H1 (cell line): ENCODE data around the gene CFAP298. TPM values are rescaled to one million over a fixed set of nuclear protein-coding genes. Genes with fewer than 3 reads are reported as not detected.

Experiments
- CTCF ChIA-PET: fragments of 300-600 bp; sonication (Branson Sonifier 250); formaldehyde crosslinking; loops from one replicate; lab custom pipeline; 2021; ENCODE audit not compliant: partially characterized antibody; lab: Charles Lee
- POLR2A ChIA-PET: fragments of 300-600 bp; sonication (Branson Sonifier 250); formaldehyde crosslinking; loops from one replicate; lab custom pipeline; 2021; ENCODE audit warnings: inconsistent platforms; ENCODE audit not compliant: partially characterized antibody; lab: Charles Lee
- DNase-seq, 2 experiments: peaks; one replicate each; pipeline versions ENCODE4 v3.0.0 to v3.0.0-alpha.2; 2010 to 2022; ENCODE audit warnings: low spot score in 2 of 2, low read depth in 1 of 2, mixed read lengths in 1 of 2
- FAIRE-seq: peaks from 2 replicates; lab custom pipeline; 2011; peaks lifted over from hg19 to GRCh38; lab: Jason Lieb, UNC
- H2AFZ ChIP-seq: 2 replicates; pipeline ENCODE4 v1.8.1; 2012; ENCODE audit warnings: low read length, inconsistent platforms
- H2AK5ac ChIP-seq: 2 replicates; pipeline ENCODE4 v1.6.1; 2013; ENCODE audit warnings: low read depth, low read length
- H2BK120ac ChIP-seq: replicated peaks from 2 replicates; pipeline ENCODE3; 2013; ENCODE audit warnings: low read depth, low read length, inconsistent platforms
- H2BK12ac ChIP-seq: 2 replicates; pipeline ENCODE4 v1.6.1; 2013; ENCODE audit warnings: low read depth, low read length
- H2BK15ac ChIP-seq: 2 replicates; pipeline ENCODE4 v1.6.1; 2013; ENCODE audit warnings: low read length
- H2BK20ac ChIP-seq: 2 replicates; pipeline ENCODE4 v1.6.1; 2013; ENCODE audit warnings: low read length
- H2BK5ac ChIP-seq: 2 replicates; pipeline ENCODE4 v1.6.1; 2013; ENCODE audit warnings: low read depth, low read length
- H3K14ac ChIP-seq: 2 replicates; pipeline ENCODE4 v1.6.1; 2013; ENCODE audit warnings: inconsistent platforms; ENCODE audit not compliant: insufficient read length
- H3K18ac ChIP-seq: 2 replicates; pipeline ENCODE4 v1.6.1; 2013; ENCODE audit warnings: low read length; ENCODE audit errors: extremely low read depth
- H3K23ac ChIP-seq: 2 replicates; pipeline ENCODE4 v1.6.1; 2013; ENCODE audit warnings: inconsistent platforms; ENCODE audit not compliant: insufficient read length
- H3K23me2 ChIP-seq: 2 replicates; pipeline ENCODE4 v1.6.1; 2013; ENCODE audit warnings: low read depth, low read length
- H3K27ac ChIP-seq: 2 replicates; pipeline ENCODE4 v1.6.1; 2011; ENCODE audit warnings: low read depth, low read length, inconsistent platforms
- H3K27me3 ChIP-seq, 4 experiments: replicated peaks in 1 of 4; 1 replicate in 1 of 4; 2 replicates in 3 of 4; pipeline versions ENCODE4 v1.6.1 to v1.8.1; 2011 to 2013; ENCODE audit warnings: low read length in 3 of 4, mild to moderate bottlenecking in 3 of 4, inconsistent platforms in 2 of 4, mixed read lengths in 2 of 4, moderate library complexity in 1 of 4; ENCODE audit not compliant: control insufficient read depth in 3 of 4, insufficient read depth in 3 of 4; ENCODE audit errors: extremely low read depth in 1 of 4
- H3K36me3 ChIP-seq, 4 experiments: 2 replicates each; pipeline versions ENCODE4 v1.6.1 to v1.8.1; 2011 to 2013; ENCODE audit warnings: mild to moderate bottlenecking in 4 of 4, low read length in 3 of 4, moderate library complexity in 2 of 4, control low read depth in 1 of 4, inconsistent platforms in 1 of 4; ENCODE audit not compliant: insufficient read depth in 4 of 4, control insufficient read depth in 2 of 4
- H3K4ac ChIP-seq: replicated peaks from 2 replicates; pipeline ENCODE3; 2013; ENCODE audit warnings: low read length, low read depth, mixed read lengths, inconsistent platforms; ENCODE audit not compliant: insufficient read length
- H3K4me1 ChIP-seq, 4 experiments: replicated peaks in 1 of 4; 1 replicate in 1 of 4; 2 replicates in 3 of 4; pipeline versions ENCODE4 v1.6.1 to v1.8.1; 2011 to 2013; ENCODE audit warnings: low read length in 3 of 4, inconsistent platforms in 2 of 4, mixed read lengths in 1 of 4; ENCODE audit not compliant: insufficient read depth in 4 of 4, control insufficient read depth in 3 of 4
- H3K4me2 ChIP-seq, 2 experiments: 2 replicates each; pipeline versions ENCODE4 v1.6.1 to v1.8.1; 2011 to 2013; ENCODE audit warnings: low read depth in 2 of 2, low read length in 2 of 2, control low read depth in 1 of 2, inconsistent platforms in 1 of 2, mild to moderate bottlenecking in 1 of 2; ENCODE audit not compliant: insufficient read depth in 1 of 2
- H3K4me3 ChIP-seq, 4 experiments: fragments of 200-600, 300-600 bp in 1 of 4; sonication (generic), shearing (Covaris generic), sonication (Bioruptor Twin) in 1 of 4; 2 replicates each; pipeline versions ENCODE4 v1.5.1 to v1.8.1; 2011 to 2016; ENCODE audit warnings: low read length in 4 of 4, low read depth in 3 of 4, control low read depth in 2 of 4, inconsistent platforms in 2 of 4, mild to moderate bottlenecking in 2 of 4, mixed read lengths in 1 of 4, moderate library complexity in 1 of 4; ENCODE audit not compliant: insufficient read depth in 2 of 4; ENCODE audit errors: extremely low read depth in 1 of 4
- H3K56ac ChIP-seq: replicated peaks from 2 replicates; pipeline ENCODE3; 2013; ENCODE audit warnings: low read depth, mild to moderate bottlenecking, mixed read lengths, low read length, inconsistent platforms; ENCODE audit not compliant: insufficient read length
- H3K79me1 ChIP-seq: 2 replicates; pipeline ENCODE4 v1.6.1; 2013; ENCODE audit warnings: low read depth, low read length, control low read depth
- H3K79me2 ChIP-seq, 2 experiments: 2 replicates each; pipeline versions ENCODE4 v1.6.1 to v1.8.1; 2012 to 2013; ENCODE audit warnings: low read length in 2 of 2, mild to moderate bottlenecking in 2 of 2, inconsistent platforms in 1 of 2; ENCODE audit not compliant: insufficient read depth in 2 of 2, control insufficient read depth in 1 of 2
- H3K9ac ChIP-seq, 4 experiments: replicated peaks in 1 of 4; 1 replicate in 1 of 4; 2 replicates in 3 of 4; pipeline versions ENCODE4 v1.6.1 to v1.8.1; 2011 to 2013; ENCODE audit warnings: low read depth in 3 of 4, low read length in 3 of 4, control low read depth in 2 of 4, mild to moderate bottlenecking in 2 of 4, moderate library complexity in 2 of 4, inconsistent platforms in 1 of 4; ENCODE audit errors: extremely low read depth in 1 of 4
- H3K9me3 ChIP-seq, 2 experiments: 2 replicates each; pipeline versions ENCODE4 v1.6.1 to v1.8.1; 2012 to 2013; ENCODE audit warnings: mild to moderate bottlenecking in 2 of 2, moderate library complexity in 2 of 2, control low read depth in 1 of 2, inconsistent platforms in 1 of 2, low read depth in 1 of 2, low read length in 1 of 2, mixed read lengths in 1 of 2; ENCODE audit not compliant: insufficient read depth in 2 of 2
- H4K20me1 ChIP-seq, 2 experiments: replicated peaks in 1 of 2; 2 replicates each; pipeline versions ENCODE3 to v1.8.1; 2011 to 2013; ENCODE audit warnings: inconsistent platforms in 2 of 2, low read length in 2 of 2, mild to moderate bottlenecking in 1 of 2; ENCODE audit not compliant: insufficient read depth in 2 of 2, control insufficient read depth in 1 of 2
- H4K5ac ChIP-seq: 2 replicates; pipeline ENCODE4 v1.6.1; 2013; ENCODE audit warnings: low read length, low read depth, mixed read lengths, inconsistent platforms; ENCODE audit not compliant: insufficient read length
- H4K8ac ChIP-seq: 2 replicates; pipeline ENCODE4 v1.8.0; 2013; ENCODE audit warnings: mild to moderate bottlenecking, moderate library complexity, low read length, inconsistent platforms; ENCODE audit not compliant: insufficient read depth; ENCODE audit errors: extremely low read depth
- H4K91ac ChIP-seq: replicated peaks from 2 replicates; pipeline ENCODE3; 2013; ENCODE audit warnings: low read length, mixed read lengths, inconsistent platforms; ENCODE audit not compliant: insufficient read length
- ASH2L ChIP-seq: fragments of 200-600, 300-600 bp; sonication (generic); IDR thresholded peaks from one replicate; pipeline ENCODE4 v1.7.1; 2017; ENCODE audit warnings: low read length
- CEBPB ChIP-seq: IDR thresholded peaks from 2 replicates; pipeline ENCODE4 v1.6.1; 2012; ENCODE audit warnings: low read depth, low read length
- RAD21 ChIP-seq, 2 experiments: IDR thresholded peaks in 1 of 2; conservative IDR thresholded peaks in 1 of 2; 2 replicates each; pipeline ENCODE4 v1.6.1; 2011; ENCODE audit warnings: low read depth in 2 of 2, low read length in 2 of 2, improper control_type of control experiment in 1 of 2, inconsistent platforms in 1 of 2, mild to moderate bottlenecking in 1 of 2, moderate library complexity in 1 of 2
- RXRA ChIP-seq: IDR thresholded peaks from 2 replicates; pipeline ENCODE4 v1.6.1; 2011; ENCODE audit warnings: low read depth, mild to moderate bottlenecking, low read length, moderate library complexity; ENCODE audit not compliant: insufficient read depth
- WGBS, 2 experiments: shearing (Covaris generic) in 1 of 2; methylation state at CpG; one replicate each; pipeline versions ENCODE4 v1.1.6 to v1.1.7; 2013 to 2015; ENCODE audit warnings: low lambda C conversion rate in 2 of 2, mixed read lengths in 2 of 2, inconsistent platforms in 1 of 2, low coverage in 1 of 2, missing lambda C conversion rate in 1 of 2; ENCODE audit not compliant: insufficient replicate concordance in 2 of 2, insufficient coverage in 1 of 2, insufficient read length in 1 of 2; ENCODE audit errors: extremely low coverage in 1 of 2, missing lambda C conversion rate in 1 of 2; 5-methylcytosine and 5-hydroxymethylcytosine counted together
- polyA plus RNA-seq, 7 experiments: library from polyadenylated mRNA; depleted of rRNA in 3 of 7; stranded (reverse) in 5 of 7; unstranded in 2 of 7; fragments of >200 nt in 5 of 7; fragments of 200-250 nt in 2 of 7; gene quantifications; 1 replicate in 5 of 7; 2 replicates in 1 of 7; 4 replicates in 1 of 7; pipeline versions ENCODE4 v1.2.1 to v1.2.3, GENCODE V29; 2011 to 2013; ENCODE audit warnings: missing spikeins in 2 of 7, mixed read lengths in 2 of 7
- total RNA-seq: library from RNA; stranded (reverse); fragmentation: NEBNext Ultra II Directional; extraction: Animal tissue kit (Norgen Biotek cat#: 25700); gene quantifications from 2 replicates; pipeline ENCODE4 v1.2.1, GENCODE V29; 2021

CFAP298 gene
- total and polyA plus RNA-seq, 2 of the 8 experiments (the other 6 are each of a cell fraction or from before 2014, with no cell fraction given): 43.0 to 68.1 TPM

DNA sequence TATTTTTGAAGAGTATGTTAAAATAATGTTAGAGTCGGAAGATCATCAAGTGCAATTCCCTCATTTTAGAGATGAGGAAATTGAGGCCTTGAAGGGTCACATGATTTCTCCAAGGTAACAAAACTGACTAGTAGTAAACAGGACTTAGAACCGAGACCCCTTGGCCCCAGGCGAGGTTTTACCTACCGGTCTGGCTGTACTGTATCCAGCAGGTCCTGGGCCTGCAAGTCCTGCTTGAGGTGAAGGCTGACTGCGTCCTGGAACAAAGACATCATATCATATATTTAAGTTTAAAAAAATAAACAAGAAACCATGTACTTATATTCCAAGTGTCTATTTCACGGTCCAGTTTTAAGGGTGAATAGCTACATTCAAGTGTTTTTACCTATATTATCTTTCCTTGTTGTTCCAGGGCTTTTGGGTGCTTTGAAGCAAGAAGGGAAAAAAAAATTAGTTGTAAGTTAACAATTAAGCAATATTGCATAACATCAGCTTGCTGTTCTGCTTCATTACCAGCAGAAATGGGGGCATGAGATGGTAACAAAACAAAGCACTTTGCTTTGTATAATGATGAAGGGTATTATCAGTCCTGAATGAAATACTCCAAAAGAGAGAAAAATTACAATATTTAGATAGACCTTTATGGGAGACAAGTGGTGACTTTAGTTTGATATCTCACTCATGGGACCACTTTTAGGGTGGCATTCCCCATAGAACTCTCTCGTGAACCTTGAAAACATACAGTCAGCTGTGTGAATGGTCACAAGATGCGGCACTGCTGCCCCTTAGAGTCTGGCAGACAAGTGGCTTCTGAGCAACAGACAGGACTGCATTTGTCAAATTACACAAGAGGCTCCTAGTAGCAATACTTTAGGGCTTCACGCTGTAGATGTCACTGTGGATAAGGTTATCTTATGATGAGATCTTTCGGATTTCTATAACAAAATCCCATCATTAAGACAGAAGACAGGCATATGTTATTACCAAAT is 29.8 kb upstream of the CFAP298 start:
- Histone ChIP-seq H2BK20ac (no peak overlapping the region), H4K20me1 (peaks cover 0 to 2% of the 10 kb centered on the region in 2 experiments), H3K23me2 (no peaks in the 10 kb centered on the region), H2BK5ac (no peak overlapping the region), H3K27ac (no peak overlapping the region), H2BK12ac (no peak overlapping the region), H4K5ac (no peak overlapping the region), H4K8ac (no peak overlapping the region; the same call in 1 of the 2 replicates), H3K14ac (no peak overlapping the region), H3K56ac (no peak overlapping the region), H3K79me2 (no peaks in the 10 kb centered on the region), H3K36me3 (no peaks in the 10 kb centered on the region), H3K23ac (no peak overlapping the region), H3K4me3 (no peak overlapping the region), H3K27me3 (no peaks in the 10 kb centered on the region), H3K4me2 (no peak overlapping the region), H4K91ac (no peak overlapping the region), H3K9ac (no peak overlapping the region), H2AFZ (no peak overlapping the region), H3K9me3 (no peaks in the 10 kb centered on the region), H3K18ac (no peak overlapping the region), H3K4ac (no peak overlapping the region), H3K4me1 (peaks cover 0 to 3% (median 0%) of the 10 kb centered on the region in 4 experiments; a peak in 3 of 7 replicates), H2BK120ac (no peak overlapping the region), H2AK5ac (no peak overlapping the region), H3K79me1 (no peaks in the 10 kb centered on the region), H2BK15ac (no peak overlapping the region)
- TF ChIP-seq RAD21 (IDR thresholded peaks at IDR 0.05 in 1 of 2, conservative IDR thresholded peaks at IDR 0.05 in 1 of 2; ENCODE audit: low read depth in 2 of 2, low read length in 2 of 2) (peak; percentile 23 to 50; a peak in 3 of 4 replicates), CEBPB (0 out of 2 replicates have a peak, but pooled peaks have one; percentile 10), ASH2L (no peak), RXRA (no peak)
- ChIA-PET CTCF (interaction anchor here (0.6 kb wide), 1 partner anchor 357 kb away, joined by 4 read pairs; no protein-coding TSS in a partner anchor), POLR2A (no interaction called here)
- FAIRE-seq: no peak
- no peak for DNase-seq
- 80% methylated on average over 10 of the region's 10 CpGs; no CpG with 5 or more reads in 1 of the 2 experiments for WGBS, 2 experiments
